ENCODE results near the gene NDFIP1. TPM values are rescaled to one million over a fixed set of nuclear protein-coding genes. Genes with fewer than 3 reads are reported as not detected.

Gene NDFIP1
- total RNA-seq, 1 experiment from 2014 or later = 27.6 TPM

GRCh38 chr5:142078706-142079105 lies 29.9 kb upstream of the NDFIP1 start:
- ChIA-PET CTCF (no interaction called here), POLR2A (interaction anchor here (0.9 kb wide), 1 partner anchor 624 kb away, joined by 3 read pairs; no protein-coding TSS in a partner anchor)
- ATAC-seq = no peak
- TF ChIP-seq ARID4B (CRISPR knock-in tag; IDR thresholded peaks at IDR 0.05; ENCODE audit: borderline replicate concordance) = no peak
- no peak for TF ChIP-seq NFYB (CRISPR knock-in tag; conservative IDR thresholded peaks at IDR 0.05; ENCODE audit: low read depth)
- TF ChIP-seq PRDM15 (CRISPR knock-in tag; IDR thresholded peaks at IDR 0.05) = no peak
- Mint-ChIP-seq H3K4me3 (no peak overlapping the region), H3K4me1 (peaks cover 11% of the 10 kb centered on the region), H3K27ac (no peak overlapping the region), H3K9me3 (peaks cover 9% of the 10 kb centered on the region), H3K27me3 (ENCODE audit: low read depth) (peaks cover 6% of the 10 kb centered on the region), H3K36me3 (peaks cover 2% of the 10 kb centered on the region)
- no peak for DNase-seq (ENCODE audit: low spot score)

- no peak overlapping the region for H3K4me3 Mint-ChIP-seq
- H3K9me3 Mint-ChIP-seq = peaks cover 6% of the 10 kb centered on the region
- no peak for ATAC-seq
- H3K27me3 Mint-ChIP-seq (ENCODE audit: low read depth) = peaks cover 6% of the 10 kb centered on the region
- CTCF ChIA-PET = no interaction called here
- no peak for DNase-seq (ENCODE audit: low spot score)
- H3K4me1 Mint-ChIP-seq = peaks cover 11% of the 10 kb centered on the region
- POLR2A ChIA-PET = interaction anchor here (0.9 kb wide), 1 partner anchor 623 kb away, joined by 3 read pairs; no protein-coding TSS in a partner anchor
- H3K27ac Mint-ChIP-seq = no peak overlapping the region
- H3K36me3 Mint-ChIP-seq = peaks cover 1% of the 10 kb centered on the region
- TF ChIP-seq AR (CRISPR knock-in tag; IDR thresholded peaks at IDR 0.05) (no peak), STAT6 (CRISPR knock-in tag; conservative IDR thresholded peaks at IDR 0.05; ENCODE audit: low read depth) (no peak), MAX (CRISPR knock-in tag; IDR thresholded peaks at IDR 0.05) (no peak), ZNF396 (CRISPR knock-in tag; IDR thresholded peaks at IDR 0.05; ENCODE audit: borderline replicate concordance) (no peak), HMGA2 (CRISPR knock-in tag; IDR thresholded peaks at IDR 0.05) (no peak), KAT7 (CRISPR knock-in tag; IDR thresholded peaks at IDR 0.05; ENCODE audit: borderline replicate concordance) (no peak), JUN (CRISPR knock-in tag; IDR thresholded peaks at IDR 0.05) (no peak), ETV6 (CRISPR knock-in tag; IDR thresholded peaks at IDR 0.05) (no peak), ZNF425 (CRISPR knock-in tag; conservative IDR thresholded peaks at IDR 0.05) (no peak), TEAD1 (CRISPR knock-in tag; IDR thresholded peaks at IDR 0.05) (no peak), E2F5 (CRISPR knock-in tag; IDR thresholded peaks at IDR 0.05) (no peak), CTCF (IDR thresholded peaks at IDR 0.05) (no peak)
These were observed 29.3 kb upstream of the NDFIP1 start for GRCh38 chr5:142079306-142079721.
